ENCODE results near the gene SETD1A.

DNA sequence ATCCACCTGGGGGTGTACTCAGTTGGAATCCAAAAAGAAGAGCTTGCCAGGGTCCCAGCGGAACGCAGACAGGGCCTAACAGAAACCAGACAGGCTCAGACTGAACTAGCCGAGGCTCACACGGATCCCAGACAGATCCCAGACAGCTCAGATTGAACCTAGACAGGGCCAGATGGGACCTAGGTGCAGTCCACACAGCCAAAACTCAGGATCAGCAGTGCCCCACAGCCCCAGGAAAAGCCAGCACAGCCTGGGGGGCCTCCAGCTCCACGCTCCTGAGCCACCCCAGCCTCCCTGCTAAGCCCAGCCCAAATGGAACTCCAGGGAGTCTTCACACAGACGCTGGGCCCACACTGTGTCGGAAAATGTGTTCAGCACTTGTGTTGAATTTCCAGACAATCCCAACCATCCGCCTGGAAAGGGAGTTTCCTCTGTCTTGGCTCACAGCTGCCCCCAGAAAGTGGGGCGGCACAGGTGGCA is 45.3 kb downstream of the SETD1A start:
- TF ChIP-seq, protein P1, sequence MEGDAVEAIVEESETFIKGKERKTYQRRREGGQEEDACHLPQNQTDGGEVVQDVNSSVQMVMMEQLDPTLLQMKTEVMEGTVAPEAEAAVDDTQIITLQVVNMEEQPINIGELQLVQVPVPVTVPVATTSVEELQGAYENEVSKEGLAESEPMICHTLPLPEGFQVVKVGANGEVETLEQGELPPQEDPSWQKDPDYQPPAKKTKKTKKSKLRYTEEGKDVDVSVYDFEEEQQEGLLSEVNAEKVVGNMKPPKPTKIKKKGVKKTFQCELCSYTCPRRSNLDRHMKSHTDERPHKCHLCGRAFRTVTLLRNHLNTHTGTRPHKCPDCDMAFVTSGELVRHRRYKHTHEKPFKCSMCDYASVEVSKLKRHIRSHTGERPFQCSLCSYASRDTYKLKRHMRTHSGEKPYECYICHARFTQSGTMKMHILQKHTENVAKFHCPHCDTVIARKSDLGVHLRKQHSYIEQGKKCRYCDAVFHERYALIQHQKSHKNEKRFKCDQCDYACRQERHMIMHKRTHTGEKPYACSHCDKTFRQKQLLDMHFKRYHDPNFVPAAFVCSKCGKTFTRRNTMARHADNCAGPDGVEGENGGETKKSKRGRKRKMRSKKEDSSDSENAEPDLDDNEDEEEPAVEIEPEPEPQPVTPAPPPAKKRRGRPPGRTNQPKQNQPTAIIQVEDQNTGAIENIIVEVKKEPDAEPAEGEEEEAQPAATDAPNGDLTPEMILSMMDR (conservative IDR thresholded peaks at IDR 0.05; ENCODE audit: low read length): no peak
- TF ChIP-seq EZH2phosphoT487 (IDR thresholded peaks at IDR 0.05; ENCODE audit: borderline replicate concordance): no peak

Data from Loucy (cell line).